HG03060 (cell line): Measurements from ENCODE around the gene SIRPB1.
"Not testable (repeated sequence)": the region's sequence is repeated elsewhere in the genome, so short reads cannot be mapped to it uniquely, and the experiment has no call there.

Experiments
- ATAC-seq: cut with Tn5 transposase; IDR thresholded peaks from one replicate; pipeline ENCODE4 v1.9.1; 2021; ENCODE audit warnings: low read depth, moderate number of reproducible peaks; ENCODE audit not compliant: unreplicated experiment

The SIRPB1 gene

GRCh38 chr20:1608678-1609347, 11.0 kb downstream of the SIRPB1 start:
- not testable (repeated sequence) for ATAC-seq

GRCh38 chr20:1600736-1601135, 19.1 kb downstream of the SIRPB1 start:
- ATAC-seq = no peak

GRCh38 chr20:1595333-1595732, 24.5 kb downstream of the SIRPB1 start:
- ATAC-seq = no peak

GRCh38 chr20:1588533-1589460, 31.0 kb downstream of the SIRPB1 start:
- ATAC-seq = no peak

- no peak for ATAC-seq
Measured at GRCh38 chr20:1587781-1588532, 31.9 kb downstream of the SIRPB1 start.

- no peak for ATAC-seq
Measured at GRCh38 chr20:1579488-1579887, 40.3 kb downstream of the SIRPB1 start.

- ATAC-seq = no peak
Measured at GRCh38 chr20:1577906-1578305, 41.9 kb downstream of the SIRPB1 start.

- not testable (repeated sequence) for ATAC-seq
Measured at GRCh38 chr20:1577313-1577712, 42.5 kb downstream of the SIRPB1 start.

- ATAC-seq = no peak
Measured at GRCh38 chr20:1576641-1577040, 43.2 kb downstream of the SIRPB1 start.

GRCh38 chr20:1576003-1576402, 43.8 kb downstream of the SIRPB1 start:
- ATAC-seq = not testable (repeated sequence)

GRCh38 chr20:1571583-1571982, 48.2 kb downstream of the SIRPB1 start:
- not testable (repeated sequence) for ATAC-seq
